Dedifferentiated amniotic fluid mesenchymal stem cell (primary cell): ENCODE data around the gene SOCS3.

Source experiments
- DNase-seq: peaks from one replicate; pipeline ENCODE4 v3.0.0-alpha.2; 2016; ENCODE audit errors: extremely low spot score

The SOCS3 gene

DNA sequence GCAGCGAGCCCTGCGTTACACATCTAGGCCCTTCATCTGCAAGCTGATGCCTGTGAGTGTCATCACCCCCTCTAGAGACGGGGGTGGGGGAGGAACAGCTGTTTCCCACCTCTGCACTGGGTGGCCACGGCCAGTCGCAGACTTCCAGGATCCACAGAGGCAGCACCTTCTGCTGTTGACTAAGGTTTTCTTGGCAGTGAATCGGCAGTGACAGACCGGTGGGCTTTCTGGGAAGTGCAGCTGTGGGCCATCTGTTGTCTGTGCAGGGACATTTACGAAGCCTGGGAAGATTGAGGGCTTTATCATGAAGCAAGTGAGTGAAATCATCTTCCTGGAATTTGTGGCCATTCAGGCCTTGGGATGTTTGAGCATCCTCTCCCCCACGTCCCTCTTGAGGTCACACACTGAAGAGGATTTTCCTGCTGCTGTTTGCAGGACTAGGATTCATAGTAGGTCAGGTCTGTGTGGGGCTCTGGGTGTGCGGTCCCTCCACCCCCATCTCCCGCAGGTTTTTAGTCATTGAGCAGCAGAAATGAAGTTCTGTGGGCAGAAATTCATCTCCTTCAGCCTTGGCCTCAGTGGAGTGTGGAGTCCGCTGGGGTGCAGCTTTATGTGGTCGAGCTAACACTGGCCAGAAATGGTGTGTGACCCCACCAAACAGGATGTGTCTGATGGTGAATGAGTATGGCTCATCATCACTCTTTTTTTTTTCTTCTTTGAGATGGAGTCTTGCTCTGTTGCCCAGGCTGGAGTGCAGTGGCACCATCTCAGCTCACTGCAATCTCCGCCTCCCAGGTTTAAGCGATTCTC, 30.6 kb upstream of the SOCS3 start:
- peak; percentile 73 for DNase-seq

DNA sequence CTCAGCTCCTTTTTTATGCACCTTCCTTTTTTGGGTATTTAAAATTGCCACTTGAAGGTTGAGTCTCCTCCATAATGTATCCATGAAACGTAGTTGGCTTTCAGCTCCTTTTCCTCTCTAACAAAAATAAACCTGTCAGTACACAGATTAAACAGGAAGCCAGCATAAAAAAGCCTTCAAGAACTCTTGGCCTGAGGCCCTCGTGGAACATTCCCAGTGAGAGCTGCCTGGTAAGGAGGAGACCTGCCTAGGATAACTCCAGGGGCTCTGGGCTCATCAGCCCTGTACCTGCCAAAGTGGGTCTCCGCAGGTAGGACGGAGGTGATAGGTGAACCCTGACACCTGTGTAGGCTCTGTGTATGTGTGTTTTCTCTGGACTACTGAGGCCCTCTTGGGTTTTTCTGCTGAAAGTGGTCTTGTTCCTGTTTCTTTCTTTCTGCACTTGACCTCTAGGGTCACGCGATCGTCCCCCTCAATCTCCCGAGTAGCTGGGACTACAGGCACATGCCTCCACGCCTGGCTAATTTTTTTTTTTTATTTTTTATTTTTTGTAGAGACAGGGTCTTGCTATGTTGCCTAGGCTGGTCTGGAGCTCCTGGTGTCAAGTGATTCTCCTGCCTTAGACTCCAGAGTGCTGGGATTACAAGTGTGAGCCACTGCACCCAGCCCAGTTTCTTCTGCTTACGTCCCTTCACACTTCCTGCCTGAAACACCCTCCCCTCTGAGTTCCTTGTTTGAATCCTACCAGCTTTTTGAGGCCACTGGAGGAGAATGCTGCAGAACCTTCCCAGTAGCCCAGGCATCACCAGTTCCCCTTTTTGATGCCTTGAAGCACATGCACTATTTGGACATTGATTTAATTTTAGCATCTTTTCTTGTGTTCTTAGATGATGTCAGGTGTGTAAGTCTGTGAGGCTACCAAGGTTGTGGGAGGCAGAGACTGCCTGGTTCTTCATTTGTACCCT, 28.4 kb upstream of the SOCS3 start:
- no peak for DNase-seq

GRCh38 chr17:78384479-78385175, 24.8 kb upstream of the SOCS3 start:
- DNase-seq: no peak

DNA sequence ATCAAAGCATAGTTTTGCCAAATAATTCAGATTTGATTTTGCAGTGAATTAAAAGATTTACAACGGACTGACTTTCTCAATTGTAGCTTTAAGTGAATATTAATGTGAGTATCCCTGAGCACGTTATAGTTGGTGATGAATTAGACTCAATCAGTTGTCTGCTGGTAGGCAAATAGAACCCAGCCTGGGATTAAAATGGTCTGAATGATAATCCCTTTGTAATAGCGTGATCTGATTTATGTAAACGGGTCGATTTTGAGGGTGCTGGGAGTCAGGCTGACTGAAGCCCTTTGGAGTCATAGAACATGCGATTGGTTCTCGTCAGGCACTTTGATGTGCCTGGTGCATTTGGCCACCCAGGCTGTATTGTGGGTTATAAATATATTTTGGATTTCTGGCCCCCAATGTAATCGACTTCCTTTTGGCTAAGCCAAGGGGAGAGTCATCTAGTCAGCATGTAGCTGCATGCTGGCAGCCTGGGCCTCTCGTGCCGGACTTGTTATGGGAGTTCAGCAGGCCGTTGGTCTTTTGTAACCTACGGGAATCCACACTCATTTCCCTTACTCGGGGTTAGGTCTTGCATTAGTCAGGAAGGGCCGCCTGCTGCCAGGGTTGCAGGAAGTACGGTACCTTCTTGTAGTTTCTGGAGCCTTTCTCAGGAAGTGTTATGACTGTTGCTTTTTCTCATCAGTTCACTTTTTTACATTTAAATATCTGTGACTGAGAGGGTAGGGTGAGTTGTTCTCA, 24.0 kb upstream of the SOCS3 start:
- DNase-seq: no peak

DNA sequence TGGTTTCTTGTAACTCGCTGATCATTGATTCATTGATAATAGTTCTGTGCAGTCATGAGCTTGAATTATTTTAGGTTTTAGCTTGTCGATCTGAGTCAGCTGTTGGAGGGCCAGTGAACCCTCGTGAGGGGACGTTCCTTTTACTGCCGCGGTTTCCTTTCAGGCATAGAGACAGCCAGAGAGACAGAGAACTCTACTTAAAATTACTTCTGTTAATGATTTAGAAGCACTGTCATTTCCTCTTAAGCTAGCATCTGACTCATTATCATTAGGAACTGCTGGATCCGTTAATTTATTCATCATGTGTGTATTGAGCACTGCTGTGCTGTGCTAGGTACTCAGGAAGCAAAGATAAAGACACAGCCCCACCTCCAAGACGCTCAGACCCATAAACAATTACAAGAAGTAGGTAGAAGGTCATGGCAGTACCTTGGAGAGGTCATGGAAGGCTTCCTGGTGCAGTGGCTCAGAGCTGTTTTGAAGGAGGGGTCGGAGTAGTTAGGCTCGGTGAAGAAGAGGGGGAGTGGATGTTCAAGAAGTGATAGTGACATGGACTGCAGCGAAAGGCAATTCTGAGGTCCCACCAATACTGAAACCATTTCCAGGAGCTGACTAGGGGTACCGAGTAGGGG, 21.8 kb upstream of the SOCS3 start:
- DNase-seq: no peak

GRCh38 chr17:78380370-78380769, 20.5 kb upstream of the SOCS3 start:
- no peak for DNase-seq

DNA sequence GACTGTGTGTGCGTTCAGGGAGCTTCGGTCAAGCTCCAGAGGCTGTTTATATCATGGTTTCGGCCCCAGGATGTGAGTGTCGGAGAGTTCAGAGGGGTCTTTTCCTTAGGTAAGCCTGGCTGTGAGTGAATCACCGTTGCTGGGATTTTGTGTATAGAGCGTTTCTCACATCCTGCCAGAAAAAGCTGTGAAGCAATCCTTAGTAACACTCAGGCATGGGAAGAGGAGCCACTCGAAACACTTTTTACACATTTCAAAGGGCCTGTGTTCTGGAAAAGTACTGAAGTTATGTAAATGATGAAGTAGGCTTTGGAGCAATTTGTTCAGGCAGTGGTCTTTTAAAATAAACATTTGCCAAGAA, 19.2 kb upstream of the SOCS3 start:
- peak; percentile 48 for DNase-seq

GRCh38 chr17:78378225-78379130, 18.6 kb upstream of the SOCS3 start, which contains the start of gene PGS1:
PGS1 (plus strand) TSS chr17:78378649; CDS start chr17:78378666, 17 bp downstream.
- peak; percentile 58 for DNase-seq

GRCh38 chr17:78377858-78378224, 18.0 kb upstream of the SOCS3 start:
- no peak for DNase-seq

DNA sequence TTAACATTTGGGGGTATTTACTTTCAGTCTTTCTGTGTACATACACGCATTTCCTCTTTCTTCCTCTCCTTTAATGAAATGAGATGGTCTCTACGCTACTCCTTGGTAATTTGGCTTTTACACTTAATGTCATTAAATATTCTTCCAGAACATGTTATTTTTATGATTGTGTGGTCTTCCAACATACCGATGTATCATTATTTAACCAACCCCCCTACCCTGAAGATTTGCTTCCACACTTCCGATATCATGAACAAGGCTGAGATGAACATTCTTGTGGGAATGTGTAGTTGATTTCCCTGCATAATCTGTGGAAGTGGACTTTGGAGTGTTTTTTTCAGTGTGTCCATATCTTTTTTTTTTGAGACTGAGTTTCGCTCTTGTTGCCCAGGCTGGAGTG, 16.3 kb upstream of the SOCS3 start:
- DNase-seq: no peak

DNA sequence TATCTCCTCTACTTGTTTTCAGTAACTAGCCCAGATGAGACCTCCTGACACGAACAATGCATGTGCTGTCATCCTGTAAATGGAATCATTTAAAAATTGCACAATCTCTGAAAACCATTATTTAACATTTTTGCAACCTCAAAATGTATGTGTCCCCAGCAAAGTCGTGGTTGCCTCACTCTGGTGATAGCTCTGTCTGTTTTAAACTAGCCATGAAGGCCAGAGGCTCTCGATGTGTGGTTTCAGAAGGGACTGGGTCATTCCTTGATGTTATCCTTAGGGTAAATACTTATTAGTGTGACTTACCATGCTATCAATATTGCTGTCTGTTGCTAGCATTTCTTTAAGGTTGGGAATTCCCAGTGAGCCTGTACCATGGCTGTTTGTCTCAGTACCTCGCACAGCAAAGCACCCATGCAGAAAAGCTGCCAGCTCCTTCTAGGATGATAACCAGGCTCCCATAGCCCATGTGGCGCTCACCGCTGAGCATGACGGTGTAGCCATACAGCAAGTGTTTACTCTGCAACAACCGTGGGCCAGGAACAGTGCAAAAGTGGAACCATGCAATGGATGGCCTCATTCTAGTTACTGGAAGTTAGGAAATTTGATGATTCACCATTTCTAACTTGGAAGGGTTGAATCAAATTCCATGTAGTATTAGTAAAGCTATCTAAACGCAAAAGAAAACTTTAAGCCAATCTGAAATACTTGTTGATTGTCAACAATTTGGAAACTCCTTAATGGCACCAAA, 15.7 kb upstream of the SOCS3 start:
- peak; percentile 91 for DNase-seq

DNA sequence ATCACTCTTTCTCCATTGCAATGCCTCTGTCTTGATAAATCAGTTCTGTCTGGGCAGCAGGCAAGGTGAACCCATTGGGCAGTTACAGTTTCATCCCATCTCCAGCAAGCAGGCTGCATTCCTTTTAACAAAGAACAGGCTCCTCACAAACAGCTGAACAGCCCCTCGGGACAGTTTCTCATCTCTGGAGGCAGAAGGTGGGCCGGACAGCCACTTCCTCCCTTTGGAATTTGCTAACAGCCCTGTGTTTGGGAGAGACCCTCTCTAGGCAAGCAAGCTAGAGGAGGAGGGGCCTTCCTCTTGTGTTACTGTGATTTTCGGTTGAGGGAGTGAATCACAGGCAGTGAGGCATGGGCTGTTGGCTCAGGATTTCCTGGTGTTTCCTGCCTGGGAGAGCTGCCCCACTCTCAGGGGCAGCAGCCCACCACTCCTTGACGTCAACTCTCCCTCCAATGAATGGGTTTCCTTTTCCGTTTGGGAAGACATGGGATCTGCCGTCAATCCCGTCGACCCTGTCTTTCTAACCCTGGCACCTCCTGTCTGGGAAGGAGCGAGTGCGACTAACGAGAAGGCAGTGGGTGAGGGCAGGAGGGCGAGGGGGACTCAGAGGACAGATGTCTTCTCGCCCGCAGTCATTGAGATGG, 14.9 kb upstream of the SOCS3 start:
- peak; percentile 28 for DNase-seq

DNA sequence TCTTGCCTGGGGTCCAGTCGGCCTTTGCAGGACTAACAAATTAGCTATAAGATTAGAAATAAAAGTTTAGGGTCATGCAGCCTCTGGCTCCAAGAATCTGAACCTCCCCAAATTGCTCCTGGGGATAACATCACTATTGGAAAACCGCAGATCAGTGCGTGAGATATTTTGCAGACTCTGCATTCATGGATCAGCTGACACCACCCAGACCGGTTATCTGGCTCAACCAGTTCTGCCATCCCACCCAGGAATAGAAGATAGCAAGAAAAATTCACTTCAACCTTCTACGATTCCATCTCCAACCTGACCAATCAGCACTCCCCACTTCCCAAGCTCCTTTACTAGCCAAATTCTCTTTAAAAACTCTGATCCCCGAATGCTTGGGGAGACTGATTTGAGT, 14.3 kb upstream of the SOCS3 start:
- DNase-seq: no peak

- DNase-seq: no peak
Observed at GRCh38 chr17:78372841-78373240, 13.0 kb upstream of the SOCS3 start.

DNA sequence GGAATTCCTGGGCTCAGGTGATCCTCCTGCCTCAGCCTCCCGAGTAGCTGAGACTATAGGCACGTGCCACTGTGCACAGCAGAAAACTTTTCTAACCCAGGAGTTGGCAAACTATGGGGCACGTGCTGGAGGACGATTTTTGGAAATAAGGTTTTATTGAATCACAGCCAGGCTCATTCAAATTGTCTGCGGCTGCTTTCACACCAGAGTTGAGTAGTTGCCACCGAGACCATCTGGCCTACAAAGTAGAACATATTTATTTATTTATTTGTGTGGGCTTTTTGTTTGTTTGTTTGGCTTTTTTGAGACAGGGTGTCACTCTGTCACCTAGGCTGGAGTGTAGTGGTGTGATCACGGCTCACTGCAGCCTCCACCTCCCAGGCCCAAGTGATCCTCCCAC, 11.2 kb upstream of the SOCS3 start:
- no peak for DNase-seq

- DNase-seq: no peak
Observed at GRCh38 chr17:78369791-78370381, 10.0 kb upstream of the SOCS3 start.

DNA sequence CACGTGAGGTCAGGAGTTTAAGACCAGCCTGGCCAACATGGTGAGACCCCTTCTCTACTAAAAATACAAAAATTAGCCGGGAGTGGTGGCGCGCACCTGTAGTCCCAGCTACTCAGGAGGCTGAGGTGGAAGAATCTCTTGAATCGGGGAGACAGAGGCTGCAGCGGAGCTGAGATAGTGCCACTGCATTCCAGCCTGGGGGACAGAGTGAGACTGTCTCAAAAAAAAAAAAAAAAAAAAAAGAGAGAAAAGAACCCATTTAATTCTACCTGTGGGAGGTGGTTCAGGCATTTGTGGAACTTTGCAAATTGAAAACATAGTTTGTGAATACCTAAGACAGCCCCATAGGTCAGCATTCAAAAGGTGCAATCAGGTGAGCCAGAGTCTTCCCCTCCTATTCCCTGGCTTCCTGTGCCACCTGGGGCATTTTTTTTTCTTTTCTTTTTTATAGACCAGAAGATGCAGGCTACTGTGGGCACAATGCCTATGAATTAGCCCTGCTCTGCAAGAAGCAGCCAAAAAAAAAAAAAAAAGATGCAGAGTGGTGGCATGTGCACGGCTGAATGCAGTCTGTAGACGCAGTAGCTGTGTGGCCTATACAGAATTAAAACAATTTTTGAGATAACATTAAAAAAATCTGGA, 9.1 kb upstream of the SOCS3 start:
- DNase-seq: no peak

DNA sequence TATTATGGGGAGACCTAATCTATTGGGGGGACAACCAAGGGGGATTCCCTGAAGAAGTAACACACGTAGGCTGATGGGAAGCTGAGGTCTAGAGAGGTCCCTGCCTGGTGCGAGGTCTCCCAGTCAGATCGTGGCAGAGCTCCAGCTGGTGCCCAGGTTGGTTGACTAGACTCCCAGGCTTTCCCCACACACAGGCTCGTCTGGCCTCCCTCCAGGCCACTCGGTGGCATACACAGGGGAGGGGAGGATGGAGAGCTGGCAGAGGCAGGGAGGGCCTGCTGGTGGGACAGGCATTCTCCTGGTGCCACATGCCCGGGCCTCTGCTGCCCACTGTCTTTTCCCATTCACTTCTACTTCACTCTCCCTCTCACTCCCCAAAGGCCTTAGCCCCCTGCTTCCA, 8.5 kb upstream of the SOCS3 start:
- DNase-seq: no peak
